ENCODE data around the gene TTC7B.

TTC7B gene

DNA sequence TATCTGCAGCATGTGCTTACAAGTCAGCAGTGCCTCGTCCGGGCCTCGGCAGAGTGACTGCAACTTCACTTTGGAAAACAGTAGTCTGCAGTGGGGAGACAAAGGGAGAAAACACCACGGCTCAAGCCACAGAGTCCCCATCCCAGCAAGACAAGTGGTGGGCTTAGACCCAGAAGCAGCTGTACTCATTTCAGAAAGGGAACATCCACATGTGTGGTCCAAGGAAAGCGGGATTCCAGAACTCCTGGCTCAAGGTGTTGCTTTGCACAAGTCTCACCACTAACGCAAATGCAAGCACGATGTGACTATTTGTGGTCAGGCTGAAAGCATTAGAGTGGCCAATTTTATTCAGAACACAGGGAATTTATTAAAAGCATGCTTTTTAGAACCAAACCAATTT is 198.3 kb downstream of the TTC7B start:
- no peak for DNase-seq (ENCODE audit: low read depth in 2 of 2)

GRCh38 chr14:90616881-90617280 is 199.3 kb downstream of the TTC7B start:
- DNase-seq (ENCODE audit: low read depth in 2 of 2): no peak

GRCh38 chr14:90616313-90616712 is 199.9 kb downstream of the TTC7B start:
- no peak for DNase-seq (ENCODE audit: low read depth in 2 of 2)

DNA sequence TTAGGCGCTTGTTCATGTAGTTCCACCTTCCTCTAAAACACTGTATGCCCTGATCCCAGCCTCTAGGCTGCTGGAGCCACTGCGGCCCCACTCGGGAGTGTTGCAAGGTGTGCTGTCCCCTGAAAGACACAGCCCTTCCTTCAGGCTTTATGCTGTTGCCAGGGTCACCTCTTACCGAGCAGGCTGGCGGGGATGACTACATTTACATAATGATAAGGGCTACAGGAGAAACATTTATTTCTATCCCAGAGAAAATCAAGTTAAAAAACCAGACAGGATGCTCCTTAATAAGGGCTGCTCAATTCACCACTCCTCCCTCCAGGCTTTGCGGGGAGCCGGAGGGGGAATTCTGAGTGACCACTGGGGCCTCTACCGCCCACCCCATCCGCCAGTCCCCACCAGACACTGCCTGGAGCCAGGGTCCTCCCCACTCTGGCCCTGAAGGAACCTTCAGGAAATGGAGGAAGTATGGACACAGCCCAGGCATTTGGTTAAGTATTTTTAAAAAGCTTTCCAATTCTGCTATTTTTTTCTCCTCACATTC is 200.6 kb downstream of the TTC7B start:
- no peak for DNase-seq (ENCODE audit: low read depth in 2 of 2)

DNA sequence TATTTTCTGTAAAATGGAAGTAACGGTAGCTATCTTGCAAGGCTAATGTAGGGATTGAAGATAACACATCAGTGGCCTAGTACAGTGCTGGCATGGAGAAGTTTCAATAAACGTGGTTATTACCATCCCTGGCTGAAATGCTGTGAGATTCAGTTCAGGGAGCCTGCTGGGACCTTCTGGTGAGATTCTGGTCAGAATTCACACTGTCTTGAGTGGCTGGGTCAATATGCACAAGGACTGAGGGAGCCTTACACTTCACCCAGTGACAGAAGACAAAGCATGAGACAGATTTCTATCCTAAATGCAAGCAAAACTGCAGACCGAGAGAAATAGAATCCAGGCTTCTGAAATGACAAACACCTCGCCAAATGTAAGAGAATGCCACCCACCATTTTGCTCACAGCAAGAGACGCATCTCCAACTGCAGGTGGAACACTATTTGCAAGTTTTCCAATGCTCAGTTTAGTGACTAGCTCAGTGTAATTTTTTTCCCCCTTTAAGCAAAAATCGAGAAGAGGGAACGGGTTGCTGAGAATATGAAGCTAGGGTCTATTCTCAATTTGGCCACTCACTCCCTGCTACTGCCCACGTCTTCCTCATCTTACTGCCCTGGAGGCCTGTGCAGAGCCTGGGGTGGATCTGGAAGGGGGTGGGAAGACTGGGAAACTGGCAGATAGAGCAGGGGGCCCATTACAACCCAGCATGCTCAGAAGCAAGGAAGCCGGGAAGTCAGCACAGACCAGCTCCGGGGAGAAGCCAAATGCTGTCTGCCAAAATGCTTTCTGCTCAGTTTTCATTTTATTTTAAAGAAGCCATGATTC is 201.3 kb downstream of the TTC7B start:
- no peak for DNase-seq (ENCODE audit: low read depth in 2 of 2)

- DNase-seq (ENCODE audit: low read depth in 2 of 2): no peak
These were observed 202.2 kb downstream of the TTC7B start for GRCh38 chr14:90613997-90614396.

GRCh38 chr14:90613453-90613852 is 202.8 kb downstream of the TTC7B start:
- no peak for DNase-seq (ENCODE audit: low read depth in 2 of 2)

GRCh38 chr14:90612801-90613200 is 203.4 kb downstream of the TTC7B start:
- DNase-seq (ENCODE audit: low read depth in 2 of 2): no peak

DNA sequence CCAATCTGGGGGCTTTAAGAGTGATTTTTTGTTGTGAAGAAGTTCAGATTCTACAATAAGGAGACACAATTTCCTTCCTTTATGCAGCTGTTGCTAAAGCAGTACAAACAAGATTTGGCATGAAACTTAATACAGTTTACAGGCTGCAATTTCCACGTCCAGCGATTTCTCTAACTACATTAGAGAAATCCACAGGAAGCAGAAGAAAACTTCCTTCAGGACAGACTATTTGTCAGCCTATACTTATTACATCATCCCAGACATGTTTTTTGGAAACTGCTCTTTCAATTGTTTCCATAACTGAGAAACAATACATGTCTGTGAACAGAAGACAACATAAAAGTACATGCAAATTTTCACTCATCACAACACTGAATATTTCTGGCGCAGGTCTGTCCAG is 204.3 kb downstream of the TTC7B start:
- DNase-seq (ENCODE audit: low read depth in 2 of 2): no peak

- no peak for DNase-seq (ENCODE audit: low read depth in 2 of 2)
These were observed 204.7 kb downstream of the TTC7B start for GRCh38 chr14:90611501-90611900.

- DNase-seq (ENCODE audit: low read depth in 2 of 2): no peak
These were observed 205.7 kb downstream of the TTC7B start for GRCh38 chr14:90610346-90611040.

DNA sequence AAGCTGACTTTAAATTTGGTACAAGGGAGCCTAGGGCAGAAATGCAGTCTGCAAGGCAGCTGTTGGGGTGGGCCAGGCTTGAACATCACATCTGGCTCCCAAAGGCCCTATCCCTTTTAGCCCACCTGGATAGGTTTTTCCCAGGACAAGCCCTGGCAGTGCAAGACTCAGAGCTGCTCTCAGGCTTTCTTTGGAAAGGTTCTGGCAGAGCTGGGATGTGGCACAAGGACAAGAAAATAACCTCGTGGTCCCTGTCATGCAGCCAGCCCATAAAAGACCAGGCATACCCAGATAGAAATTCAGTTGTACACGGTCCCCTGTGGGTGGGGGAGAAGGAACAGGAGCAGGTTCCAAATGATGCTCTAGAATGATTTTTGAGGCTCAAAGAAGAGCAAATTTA is 206.9 kb downstream of the TTC7B start:
- no peak for DNase-seq (ENCODE audit: low read depth in 2 of 2)

DNA sequence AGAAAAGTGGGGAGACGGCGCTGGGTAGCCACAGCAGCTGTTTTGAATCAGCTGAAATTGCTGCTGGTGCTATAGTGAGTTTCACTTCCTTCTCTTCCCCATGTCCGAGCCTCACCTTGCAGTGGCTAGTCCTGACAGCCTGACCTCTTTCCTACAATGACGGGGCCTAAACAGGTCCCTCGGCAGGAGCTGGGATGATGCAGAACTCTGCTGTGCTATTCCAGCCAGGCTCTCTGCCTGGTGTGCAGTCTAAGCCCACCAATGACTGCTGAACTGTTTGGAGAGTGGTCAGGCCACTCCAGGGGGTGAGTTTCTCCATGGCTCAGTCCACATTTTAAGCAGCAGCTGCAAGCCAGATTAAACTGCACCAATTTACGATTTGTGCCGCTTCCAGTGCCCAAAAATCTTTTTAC is 207.3 kb downstream of the TTC7B start:
- DNase-seq (ENCODE audit: low read depth in 2 of 2): no peak

DNA sequence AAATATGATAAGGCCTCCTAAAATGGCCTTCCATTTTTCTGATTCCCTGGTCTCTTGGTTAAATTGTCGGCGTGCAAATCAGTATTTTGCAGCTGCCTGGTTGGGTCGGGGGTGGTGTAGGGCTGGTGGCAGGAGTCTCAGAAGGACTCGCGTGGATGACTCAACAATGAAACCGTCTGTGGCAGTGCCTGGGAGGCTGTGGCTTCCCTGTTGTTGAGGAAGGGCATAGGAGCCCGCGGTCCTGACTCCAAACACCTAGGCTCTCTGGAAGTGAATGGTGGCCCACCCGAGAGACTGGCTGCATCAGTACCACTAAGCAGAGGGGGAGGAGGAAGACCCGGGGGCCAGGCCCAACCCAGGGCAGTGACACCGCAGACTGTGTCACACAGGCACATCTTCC is 207.9 kb downstream of the TTC7B start:
- DNase-seq (ENCODE audit: low read depth in 2 of 2): no peak

DNA sequence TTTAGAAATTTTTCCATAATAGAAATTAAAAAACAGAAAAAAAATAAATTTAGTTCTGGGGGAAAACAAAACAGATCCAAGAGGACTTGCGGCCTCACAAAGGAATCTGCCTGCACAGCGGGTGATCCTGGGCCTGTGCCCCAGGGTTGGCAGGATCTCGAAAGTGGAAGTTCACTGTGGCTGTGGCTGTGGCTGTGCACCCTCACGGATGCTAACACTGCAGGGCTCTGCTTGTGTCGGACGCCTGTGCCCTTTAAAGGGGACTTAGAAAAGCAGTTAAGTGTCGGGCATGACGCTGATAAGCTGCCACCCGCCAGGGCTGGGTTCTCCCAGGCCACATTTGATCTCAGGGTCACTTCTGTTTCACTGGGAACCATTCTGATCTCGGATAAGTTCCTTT is 209.1 kb downstream of the TTC7B start:
- DNase-seq (ENCODE audit: low read depth in 2 of 2): no peak

- DNase-seq (ENCODE audit: low read depth in 2 of 2): no peak
These were observed 209.8 kb downstream of the TTC7B start for GRCh38 chr14:90606434-90606833.

- no peak for DNase-seq (ENCODE audit: low read depth in 2 of 2)
These were observed 210.8 kb downstream of the TTC7B start for GRCh38 chr14:90605430-90605829.

GRCh38 chr14:90604356-90604755 is 211.9 kb downstream of the TTC7B start:
- no peak for DNase-seq (ENCODE audit: low read depth in 2 of 2)

DNA sequence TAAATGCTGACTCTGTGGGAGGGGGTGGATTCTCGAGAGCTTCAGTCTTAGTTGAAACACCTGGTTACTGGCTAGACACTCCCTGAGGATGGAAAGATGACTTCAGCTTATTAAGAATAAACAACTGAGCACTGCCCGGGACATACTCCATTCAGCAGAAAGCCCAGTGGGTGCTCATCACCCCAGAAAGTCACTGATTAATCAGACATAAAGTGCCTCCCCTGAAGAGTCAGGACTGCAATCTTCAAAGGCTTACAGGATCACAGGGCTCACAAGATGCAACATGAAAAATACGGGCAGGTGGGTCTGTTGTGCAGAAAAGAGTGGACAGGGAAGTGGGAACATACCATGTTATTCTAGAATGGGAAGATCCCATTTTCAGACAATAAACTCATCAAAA is 212.4 kb downstream of the TTC7B start:
- no peak for DNase-seq (ENCODE audit: low read depth in 2 of 2)

DNA sequence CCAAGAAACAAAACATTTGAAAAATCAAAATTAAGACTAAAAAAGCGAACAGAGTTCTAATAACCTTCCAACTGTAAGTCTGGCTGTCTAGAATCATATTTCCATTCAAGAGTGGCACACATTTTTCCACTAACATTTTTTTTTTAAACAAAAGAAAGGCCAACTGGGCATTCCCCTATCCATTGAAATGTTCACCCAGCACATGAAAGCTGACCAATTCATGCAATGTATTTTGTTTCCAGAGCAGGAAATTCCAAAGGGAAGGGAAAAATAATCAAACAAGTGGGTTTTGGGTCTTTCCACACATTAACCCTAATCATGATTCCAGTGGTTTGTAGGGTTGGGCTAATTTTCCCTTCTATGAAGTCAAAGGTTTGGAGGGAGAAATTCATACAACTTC is 212.9 kb downstream of the TTC7B start:
- DNase-seq (ENCODE audit: low read depth in 2 of 2): no peak

DNA sequence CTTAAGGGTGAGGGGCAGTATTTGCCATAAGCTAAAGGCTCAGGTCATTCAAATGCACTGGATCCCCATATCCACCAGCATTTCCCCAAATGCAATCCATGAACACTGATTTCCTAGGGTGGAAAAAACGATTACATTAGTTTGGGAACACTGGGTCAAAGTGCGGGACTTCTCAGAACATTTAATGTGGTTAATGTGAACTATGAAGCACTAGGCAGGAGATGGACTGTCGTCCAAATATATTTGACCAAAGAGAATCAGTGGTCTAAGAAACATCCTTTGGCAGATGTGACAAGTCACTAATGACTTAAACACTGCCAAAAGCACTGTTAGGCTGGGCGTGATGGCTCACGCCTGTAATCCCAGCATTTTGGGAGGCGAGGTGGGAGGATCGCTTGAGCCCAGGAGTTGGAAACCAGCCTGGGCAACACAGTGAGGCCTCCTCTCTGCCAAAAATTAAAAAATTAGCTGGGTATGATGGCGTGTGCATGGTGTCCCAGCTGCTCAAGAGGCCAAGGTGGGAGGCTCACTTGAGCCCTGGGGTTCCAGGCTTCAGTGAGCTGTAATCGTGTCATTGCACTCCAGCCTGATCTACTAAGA is 214.0 kb downstream of the TTC7B start:
- no peak for DNase-seq (ENCODE audit: low read depth in 2 of 2)

DNA sequence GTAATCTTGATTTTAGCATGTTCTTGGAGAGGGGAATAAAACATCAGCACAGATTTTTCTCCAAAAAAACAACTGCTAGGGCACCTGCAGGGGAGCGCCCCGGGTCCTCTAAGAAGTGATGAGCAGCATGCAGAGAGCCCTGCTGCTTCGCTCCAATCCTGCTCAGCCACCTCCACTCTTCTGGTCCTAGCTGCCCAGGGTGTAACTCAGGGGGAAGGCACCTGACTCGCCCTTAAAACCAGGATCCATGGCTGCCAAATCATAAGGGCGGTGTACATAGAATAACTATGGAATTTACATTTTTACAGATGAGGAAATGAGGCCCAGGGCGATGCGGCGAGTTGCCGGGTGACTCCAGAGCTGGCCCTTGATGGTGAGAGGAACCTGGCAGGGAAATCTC is 214.7 kb downstream of the TTC7B start:
- DNase-seq (ENCODE audit: low read depth in 2 of 2): no peak

DNA sequence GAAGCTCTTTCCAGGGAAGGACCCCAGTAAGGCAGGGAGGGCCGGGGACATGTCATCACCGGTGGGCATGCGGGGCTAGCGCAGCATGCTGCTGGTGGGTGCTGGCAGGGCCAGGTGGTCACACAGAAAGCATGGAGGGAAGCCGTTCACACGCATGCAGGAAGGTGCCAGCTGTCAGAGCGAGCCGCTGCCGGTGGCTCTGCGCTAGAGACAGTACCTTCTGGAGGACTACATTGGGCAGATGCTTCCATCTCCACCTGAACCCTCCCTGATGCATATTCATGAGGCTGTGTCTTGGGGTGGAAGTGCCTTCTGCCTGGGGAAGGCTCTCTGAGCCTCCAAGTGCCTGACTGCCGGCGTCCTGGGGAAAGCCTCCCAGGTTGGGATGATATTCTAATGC is 215.6 kb downstream of the TTC7B start:
- no peak for DNase-seq (ENCODE audit: low read depth in 2 of 2)
